ENCODE data around the gene ANKRD13D. TPM values are rescaled to one million over a fixed set of nuclear protein-coding genes. Genes with fewer than 3 reads are reported as not detected.

ANKRD13D gene
- total RNA-seq, 1 experiment from 2014 or later = 13.1 TPM

DNA sequence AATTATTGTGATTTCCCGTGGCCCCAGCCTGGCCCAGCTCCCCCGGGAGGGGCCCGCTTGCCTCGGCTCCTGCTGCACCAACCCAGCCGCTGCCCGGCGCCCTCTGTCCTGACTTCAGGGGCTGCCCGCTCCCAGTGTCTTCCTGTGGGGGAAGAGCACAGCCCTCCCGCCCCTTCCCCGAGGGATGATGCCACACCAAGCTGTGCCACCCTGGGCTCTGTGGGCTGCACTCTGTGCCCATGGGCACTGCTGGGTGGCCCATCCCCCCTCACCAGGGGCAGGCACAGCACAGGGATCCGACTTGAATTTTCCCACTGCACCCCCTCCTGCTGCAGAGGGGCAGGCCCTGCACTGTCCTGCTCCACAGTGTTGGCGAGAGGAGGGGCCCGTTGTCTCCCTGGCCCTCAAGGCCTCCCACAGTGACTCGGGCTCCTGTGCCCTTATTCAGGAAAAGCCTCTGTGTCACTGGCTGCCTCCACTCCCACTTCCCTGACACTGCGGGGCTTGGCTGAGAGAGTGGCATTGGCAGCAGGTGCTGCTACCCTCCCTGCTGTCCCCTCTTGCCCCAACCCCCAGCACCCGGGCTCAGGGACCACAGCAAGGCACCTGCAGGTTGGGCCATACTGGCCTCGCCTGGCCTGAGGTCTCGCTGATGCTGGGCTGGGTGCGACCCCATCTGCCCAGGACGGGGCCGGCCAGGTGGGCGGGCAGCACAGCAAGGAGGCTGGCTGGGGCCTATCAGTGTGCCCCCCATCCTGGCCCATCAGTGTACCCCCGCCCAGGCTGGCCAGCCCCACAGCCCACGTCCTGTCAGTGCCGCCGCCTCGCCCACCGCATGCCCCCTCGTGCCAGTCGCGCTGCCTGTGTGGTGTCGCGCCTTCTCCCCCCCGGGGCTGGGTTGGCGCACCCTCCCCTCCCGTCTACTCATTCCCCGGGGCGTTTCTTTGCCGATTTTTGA, 3.3 kb upstream of the ANKRD13D start:
- no peak for DNase-seq (ENCODE audit: low read depth)

DNA sequence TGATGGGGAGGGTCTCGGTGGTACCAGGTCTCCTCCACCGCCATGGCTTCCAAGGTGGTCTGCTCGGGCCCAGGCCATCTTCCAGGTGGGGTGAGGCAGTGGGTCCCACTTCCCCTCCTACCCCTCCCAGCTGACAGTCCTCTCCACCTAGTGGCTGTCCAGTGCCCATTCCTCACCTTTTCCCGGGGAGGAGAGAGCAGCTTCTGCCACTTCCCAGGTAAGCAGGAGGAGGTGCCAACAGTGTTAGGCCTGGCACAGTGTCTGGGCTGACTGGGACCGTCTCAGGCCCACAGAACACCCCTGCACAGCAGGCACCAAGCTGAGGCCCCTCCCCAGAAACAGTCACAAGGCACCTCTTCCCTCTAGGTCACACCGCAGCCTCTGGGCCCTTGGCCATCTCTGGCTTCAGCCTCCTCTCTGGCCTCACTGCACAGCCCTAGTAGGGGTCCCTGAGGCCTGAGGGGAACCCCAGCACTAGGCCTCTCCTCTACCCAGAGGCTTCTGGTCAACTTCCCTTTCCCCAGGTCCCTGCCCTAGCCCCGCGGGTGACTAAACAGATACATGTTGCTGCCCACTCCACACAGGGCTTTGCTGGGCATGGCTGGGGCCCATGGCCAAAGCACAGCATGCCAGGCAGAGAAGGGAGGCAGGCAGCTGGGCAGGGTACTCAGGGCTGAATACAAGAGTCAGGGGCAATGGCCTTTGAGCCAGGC, 2.3 kb upstream of the ANKRD13D start:
- DNase-seq (ENCODE audit: low read depth) = no peak

DNA sequence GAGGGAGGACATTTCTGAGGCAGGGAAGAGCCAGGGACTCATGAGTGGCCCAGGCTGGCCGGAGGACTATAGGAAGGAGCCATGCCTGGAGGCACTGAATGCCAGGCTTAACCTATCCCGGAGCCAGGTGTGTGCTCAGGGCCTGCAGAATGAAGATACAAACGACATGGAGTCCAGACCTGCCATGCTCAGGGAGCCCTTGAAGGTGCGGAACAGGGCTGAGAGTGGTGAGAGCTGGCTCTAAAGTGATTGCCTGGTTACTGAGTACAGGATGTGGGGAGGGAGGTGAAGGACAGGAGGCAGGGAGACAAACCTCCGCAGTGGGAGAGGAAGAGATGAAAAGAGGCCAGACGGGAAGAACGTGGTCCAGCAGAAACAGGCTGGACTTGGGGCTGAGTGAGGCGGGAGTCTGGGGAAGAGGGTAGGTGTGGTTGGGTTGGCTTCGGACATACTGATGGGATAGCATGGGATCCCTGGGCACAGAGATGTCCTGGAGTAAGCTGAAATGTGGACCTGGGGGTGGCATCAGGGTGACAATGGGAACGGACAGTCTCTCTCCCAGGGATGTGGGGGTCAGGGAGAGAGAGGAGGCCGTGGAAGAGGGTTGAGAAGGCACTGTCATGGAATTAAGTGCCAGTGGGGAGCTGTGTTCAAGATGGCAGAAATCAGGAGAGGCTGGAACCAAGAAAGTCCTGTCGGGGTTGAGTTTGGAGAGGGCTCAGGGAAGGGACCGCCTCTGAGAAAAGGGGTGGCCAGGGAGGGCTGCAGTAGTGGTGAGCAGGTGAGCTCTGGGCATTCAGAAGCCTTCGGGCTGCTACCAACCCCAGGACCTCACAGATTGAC, 1.5 kb upstream of the ANKRD13D start:
- DNase-seq (ENCODE audit: low read depth) = no peak

DNA sequence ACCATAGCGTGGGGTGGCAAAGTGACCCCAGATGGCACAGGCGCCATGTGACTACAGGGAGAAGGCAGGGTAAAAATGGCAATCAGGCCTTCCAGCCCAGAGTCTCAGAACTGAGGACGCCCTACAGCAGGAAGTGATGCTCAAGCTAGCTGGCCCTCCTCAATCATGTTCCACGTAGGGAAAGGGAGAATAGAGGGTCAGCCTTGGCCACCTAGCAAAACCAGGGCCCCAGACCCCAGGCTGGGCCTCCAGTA, 978 bp upstream of the ANKRD13D start:
- no peak for DNase-seq (ENCODE audit: low read depth)

DNA sequence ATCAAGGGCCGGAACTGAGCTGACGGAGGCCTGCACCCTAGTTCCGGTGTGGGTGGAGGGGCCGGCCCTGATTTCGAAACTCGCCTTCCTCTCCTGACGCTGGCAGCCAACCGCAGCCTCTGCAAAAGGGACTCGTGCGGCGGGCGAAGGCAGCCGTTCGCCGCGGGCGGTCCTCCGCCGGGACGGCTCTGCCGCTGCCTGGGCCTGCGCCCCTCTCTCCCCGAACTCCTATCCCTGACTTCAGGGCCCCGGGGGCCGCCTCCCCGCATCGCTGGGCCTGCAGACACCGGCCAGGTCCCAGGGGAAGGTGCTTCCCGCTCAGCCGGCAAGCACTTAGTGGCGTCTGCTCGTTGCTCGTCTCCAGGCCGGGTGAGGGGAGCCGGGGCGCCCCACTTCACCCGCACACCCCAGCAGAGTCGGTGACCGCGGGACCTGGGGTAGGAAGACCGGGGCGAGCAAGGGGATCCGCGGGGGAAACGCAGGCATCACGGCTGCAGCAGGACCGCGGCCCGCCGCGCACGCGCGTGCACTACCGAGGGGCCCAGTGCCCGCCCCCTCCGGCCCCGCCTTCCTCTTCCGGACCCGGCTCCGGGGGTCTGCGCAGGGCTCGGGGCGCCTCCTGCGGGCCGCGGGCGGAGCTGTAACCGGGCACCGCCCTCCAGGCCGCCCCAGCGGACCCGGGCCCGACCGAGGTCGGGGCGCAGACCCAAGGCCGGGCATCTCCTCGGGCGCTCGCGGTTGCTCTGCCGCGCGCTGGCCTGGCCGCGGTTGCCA, 464 bp upstream of the ANKRD13D start:
- peak; percentile 90 for DNase-seq (ENCODE audit: low read depth)

DNA sequence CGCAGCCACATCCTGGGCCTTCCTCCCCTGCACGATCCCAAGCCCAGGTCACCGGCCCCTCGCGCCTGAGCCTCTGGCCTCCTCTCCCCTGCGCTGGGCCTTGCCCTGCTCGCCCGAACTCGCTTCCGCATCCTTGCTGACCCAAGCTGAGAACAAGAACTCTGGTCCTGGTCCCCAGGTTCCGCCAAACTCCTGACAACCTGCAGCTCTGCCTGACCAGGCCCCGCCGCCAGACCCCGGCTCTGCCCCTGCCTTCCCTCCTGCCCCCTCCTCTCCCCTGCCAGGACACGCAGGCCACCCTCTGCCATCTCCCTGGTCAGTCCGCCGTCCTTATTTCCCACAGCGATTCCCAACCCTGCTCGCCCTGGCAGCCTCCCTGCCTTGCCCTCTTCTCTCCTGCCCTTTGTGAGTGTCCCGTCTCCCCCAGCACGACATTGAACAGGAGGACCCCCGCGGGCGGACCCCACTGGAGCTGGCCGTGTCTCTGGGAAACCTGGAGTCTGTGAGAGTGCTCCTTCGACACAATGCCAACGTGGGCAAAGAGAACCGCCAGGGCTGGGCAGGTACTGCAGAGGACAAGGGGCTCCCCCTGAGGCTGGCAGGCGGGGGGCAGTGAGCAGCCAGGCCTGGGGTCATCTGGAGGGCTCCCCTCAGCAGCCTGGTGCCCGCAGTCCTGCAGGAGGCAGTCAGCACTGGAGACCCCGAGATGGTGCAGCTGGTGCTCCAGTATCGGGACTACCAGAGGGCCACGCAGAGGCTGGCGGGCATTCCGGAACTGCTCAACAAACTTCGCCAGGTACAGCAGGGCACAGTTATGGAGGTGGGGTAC, 762 bp downstream of the ANKRD13D start:
- DNase-seq (ENCODE audit: low read depth) = peak; percentile 31

DNA sequence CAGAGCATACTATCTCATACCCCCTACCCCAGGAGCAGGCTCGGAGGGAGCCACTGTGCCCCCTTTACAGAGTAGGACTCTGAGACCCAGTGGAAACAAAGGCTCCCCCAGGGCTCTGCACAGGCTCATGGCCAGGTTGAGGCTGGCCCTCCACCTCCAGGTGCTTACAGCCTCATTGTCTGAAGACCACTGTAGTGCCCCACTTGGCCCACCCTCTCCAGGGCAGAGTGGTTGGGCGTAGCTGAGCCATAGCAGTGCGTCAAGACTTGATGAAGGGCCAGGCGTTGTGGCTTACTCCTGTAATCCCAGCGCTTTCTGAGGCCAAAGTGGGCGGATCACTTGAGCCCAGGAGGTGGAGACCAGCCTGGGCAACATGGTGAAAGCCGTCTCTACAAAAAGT, 1.7 kb downstream of the ANKRD13D start:
- DNase-seq (ENCODE audit: low read depth) = no peak

DNA sequence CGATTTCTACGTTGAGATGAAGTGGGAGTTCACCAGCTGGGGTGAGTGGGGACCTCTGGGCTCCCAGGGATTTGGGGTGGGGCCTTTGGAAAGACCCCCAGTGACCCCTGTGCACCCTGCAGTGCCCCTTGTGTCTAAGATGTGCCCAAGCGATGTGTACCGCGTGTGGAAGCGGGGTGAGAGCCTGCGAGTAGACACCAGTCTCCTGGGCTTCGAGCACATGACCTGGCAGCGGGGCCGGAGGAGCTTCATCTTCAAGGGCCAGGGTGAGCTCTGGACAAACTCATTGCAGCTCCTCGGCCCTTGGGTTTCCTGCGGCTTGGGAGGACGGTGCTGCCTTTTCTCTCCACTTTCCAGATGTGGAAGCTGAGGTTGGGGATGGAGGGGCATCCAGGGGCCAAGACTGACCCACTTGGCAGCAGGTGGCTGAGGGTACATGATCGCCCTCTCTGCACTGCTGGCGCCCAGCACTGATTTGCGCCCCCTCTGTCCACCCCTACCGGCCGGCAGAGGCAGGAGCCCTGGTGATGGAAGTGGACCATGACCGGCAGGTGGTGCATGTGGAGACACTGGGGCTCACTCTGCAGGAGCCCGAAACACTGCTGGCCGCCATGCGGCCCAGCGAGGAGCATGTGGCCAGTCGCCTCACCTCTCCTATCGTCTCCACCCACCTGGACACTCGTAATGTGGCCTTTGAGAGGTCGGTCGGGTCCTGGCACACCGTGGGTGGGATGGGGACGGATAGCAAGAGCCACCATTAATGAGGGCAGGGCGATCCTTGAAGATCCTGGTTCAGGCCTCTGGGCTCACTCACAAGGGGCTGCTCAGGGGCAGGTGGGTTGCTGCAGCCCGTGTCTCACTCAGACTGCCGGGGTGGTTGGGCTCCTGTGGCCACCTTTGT, 2.6 kb downstream of the ANKRD13D start:
- DNase-seq (ENCODE audit: low read depth) = no peak

DNA sequence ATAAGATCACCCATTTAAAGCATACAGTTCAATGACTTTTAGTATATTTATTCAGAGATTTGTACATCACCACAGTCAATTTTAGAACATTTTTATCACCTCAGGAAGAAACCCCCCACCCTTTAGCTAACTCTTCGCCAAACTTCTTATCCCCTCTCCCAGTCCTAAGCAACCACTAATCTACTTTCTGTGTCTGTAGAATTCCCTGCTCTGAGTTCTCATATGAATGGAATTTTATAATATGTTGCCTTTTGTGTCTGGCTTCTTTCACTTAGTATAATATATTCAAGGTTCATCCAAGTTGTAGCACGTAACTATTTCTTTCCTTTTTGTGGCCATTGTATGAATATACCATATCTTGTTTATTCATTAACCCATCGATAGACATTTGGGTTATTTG, 3.6 kb downstream of the ANKRD13D start:
- DNase-seq (ENCODE audit: low read depth) = no peak

DNA sequence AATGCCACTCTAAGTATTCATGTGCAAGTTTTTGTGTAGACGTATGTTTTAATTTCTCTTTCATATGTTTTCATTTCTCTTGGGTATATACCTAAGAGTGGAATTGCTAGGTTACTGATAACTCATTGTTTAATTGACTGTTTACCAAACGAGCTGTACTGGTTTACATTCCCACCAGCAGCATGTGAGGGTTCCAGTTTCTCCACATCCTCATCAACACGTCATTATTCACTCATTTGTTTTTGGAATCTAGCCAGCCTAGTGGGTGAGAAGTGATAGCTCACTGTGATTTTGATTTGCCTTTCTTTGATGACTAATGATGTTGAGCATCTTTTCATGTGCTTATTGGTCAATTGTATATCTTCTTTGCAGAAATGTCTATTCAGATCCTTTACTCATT, 4.0 kb downstream of the ANKRD13D start:
- DNase-seq (ENCODE audit: low read depth) = peak; percentile 61

DNA sequence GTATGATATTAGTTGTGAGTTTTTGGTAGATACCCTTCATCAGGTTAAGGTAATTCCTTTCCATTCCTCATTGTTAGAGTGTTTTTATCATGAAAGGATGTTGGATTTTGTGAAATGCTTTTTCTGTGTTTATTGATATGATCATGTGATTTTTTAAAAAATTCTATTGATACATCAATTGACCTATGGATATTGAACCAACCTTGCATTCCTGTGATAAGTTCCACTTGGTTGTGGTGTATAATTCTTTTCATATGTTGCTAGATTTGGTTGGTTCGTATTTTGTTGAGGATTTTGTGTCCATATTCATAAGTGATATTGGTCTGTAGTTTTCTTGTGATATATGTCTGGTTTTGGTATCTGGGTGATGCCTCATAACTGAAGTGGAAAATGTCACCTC, 6.7 kb downstream of the ANKRD13D start:
- no peak for DNase-seq (ENCODE audit: low read depth)

DNA sequence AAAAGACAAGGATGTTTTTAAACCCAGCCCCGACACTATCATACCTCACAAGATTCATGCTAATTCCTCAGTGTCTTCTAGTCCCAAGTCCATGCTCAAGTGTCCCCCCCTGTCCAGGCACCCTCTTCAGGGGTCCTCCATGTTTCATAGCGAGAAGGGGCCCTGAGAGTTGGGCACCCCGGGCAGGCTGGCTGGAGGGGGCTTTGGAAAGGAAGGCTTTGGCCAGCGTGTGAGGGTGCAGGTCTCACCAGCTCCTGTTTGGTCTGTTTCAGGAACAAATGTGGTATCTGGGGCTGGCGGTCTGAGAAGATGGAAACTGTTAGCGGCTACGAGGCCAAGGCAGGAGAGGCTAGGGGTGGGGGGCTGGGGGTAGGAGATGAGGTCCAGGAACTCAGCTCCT, 9.7 kb downstream of the ANKRD13D start:
- DNase-seq (ENCODE audit: low read depth) = no peak

DNA sequence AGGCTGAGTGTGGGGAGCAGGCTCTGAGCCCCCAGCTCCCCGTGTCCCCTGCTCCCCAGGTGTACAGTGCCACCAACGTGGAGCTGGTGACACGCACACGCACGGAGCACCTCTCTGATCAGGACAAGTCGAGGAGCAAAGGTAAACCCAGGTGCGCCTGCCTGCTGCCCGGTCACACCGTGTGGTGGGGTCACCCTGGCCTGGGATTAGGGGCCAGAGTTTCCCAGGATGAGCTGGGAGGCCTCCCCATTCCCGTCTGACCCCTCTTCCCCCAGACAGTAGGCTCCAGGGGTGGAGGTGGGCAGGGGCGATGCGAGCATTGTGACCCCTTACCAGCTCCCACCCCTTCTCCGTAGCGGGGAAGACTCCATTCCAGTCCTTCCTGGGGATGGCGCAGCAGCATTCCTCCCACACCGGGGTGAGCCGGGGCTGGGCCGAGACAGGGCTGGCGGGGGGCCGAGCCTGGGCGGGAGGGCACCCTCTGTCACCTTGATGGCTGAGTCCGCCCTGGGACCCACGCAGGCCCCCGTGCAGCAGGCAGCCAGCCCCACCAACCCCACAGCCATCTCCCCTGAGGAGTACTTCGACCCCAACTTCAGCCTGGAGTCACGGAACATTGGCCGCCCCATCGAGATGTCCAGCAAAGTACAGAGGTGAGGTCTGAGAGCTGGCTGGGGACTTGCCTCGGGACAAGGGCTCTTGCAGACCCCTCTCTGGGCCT, 10.5 kb downstream of the ANKRD13D start:
- no peak for DNase-seq (ENCODE audit: low read depth)

DNA sequence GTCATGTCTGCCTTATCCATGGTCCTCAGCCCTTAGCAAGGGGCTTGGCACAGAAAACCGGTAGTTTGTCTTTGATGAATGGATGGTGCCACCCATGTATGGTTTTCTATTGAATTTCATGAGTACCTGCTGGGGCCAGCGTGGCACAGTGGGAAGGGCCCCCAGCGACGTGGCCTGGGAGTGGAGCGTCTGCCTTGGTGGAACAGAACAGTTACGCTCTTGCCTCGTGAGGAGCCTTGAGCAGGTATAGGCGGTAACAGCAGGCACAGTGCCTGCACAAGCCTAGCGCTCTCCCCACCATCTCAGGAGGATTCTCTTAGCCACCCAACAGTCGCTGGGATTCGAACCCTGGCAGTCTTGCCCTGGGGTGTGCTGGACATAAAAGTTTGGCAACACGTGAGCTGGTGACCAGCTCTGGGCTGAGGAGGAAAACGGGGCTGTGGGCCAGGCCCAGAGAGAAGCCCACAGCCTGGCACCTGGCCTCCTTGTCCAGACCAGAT, 11.2 kb downstream of the ANKRD13D start:
- no peak for DNase-seq (ENCODE audit: low read depth)

DNA sequence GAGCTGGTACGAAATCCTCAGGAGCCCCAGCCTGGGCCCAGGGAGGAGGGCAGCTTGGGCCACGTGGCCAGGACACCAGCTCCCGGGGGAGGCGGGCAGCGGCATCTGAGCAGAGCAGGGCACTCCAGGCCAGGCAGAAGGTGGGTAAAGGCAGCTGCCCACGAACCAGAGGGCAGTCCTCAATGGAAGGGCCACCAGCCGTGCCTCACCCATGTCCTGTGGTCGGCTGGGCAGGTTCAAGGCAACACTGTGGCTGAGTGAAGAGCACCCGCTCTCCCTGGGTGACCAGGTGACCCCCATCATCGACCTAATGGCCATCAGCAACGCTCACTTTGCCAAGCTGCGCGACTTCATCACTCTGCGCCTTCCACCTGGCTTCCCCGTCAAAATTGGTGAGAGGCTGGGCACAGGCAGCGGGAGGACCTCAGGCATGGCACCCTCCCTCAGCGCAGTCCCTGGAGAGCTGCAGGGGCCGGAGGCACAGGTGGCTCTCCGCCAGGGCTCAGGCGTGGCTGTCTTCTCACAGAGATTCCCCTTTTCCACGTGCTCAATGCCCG, 11.7 kb downstream of the ANKRD13D start:
- DNase-seq (ENCODE audit: low read depth) = no peak

DNA sequence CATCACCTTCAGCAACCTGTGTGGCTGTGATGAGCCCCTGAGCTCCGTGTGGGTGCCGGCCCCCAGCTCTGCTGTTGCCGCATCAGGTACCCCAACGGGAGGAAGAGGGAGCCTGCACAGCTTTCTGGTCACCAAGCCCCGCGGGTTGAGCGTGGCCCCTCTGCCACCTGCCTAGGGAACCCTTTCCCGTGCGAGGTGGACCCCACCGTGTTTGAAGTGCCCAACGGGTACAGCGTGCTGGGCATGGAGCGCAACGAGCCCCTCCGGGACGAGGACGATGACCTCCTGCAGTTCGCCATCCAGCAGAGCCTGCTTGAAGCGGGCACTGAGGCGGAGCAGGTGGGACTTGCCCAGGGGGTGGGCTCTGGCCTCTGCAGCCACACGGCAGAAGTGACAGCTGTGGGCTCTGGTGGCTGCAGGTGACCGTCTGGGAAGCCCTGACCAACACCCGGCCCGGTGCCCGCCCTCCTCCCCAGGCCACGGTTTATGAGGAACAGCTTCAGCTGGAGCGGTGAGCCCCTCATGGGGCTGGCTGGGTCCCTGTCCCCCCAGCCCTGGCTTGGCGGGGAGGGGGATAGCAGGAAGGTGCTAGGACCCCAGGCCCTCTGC, 12.3 kb downstream of the ANKRD13D start:
- DNase-seq (ENCODE audit: low read depth) = no peak

DNA sequence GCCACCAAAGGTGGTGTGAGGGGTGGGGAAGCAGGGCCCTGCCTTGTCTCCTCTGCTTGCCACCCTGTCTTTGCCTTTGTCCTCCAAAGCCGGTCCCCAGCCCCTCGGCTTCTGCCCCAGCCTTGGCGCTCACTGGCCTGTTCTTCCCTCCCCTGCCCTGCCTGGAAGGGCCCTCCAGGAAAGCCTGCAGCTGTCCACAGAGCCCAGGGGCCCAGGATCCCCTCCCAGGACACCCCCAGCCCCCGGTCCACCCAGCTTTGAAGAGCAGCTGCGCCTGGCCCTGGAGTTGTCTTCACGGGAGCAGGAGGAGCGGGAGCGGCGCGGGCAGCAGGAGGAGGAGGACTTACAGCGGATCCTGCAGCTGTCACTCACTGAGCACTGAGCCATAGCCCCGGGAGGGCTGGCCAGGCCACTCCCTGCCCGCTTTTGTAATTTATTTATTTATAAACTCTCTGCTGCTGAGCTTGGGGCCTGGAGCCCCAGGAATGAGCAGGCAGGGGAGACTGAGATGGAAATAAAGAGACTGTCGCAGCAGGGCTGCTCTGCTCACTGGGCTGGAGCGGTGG, 12.9 kb downstream of the ANKRD13D start:
- no peak for DNase-seq (ENCODE audit: low read depth)
